ENCODE measurements around the gene LIME1. TPM values are rescaled to one million over a fixed set of nuclear protein-coding genes. Genes with fewer than 3 reads are reported as not detected.

LIME1 gene
- total RNA-seq, 2 experiments from 2014 or later, result 149 to 165 TPM

DNA sequence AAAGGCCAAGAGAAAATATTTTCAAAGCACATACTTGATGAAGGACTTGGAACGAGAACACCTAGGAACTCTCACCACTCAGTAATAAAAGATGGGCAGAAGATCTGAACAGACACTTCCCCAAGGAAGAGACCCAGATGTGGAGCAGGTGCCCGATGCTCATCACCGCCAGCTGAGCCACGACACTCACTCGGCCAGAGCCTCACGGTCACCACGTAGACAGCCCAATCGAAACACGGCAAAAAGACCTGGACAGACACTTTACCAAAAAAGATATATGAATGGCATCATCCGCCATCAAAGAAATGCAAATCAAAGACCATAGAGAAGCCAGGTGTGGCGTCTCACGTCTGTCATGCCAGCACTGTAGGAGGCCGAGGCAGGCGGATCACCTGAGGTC is 44.7 kb downstream of the LIME1 start:
- Histone ChIP-seq H3K27ac (ENCODE audit: low read depth in 1 of 2, low read length in 2 of 2) (no peak overlapping the region), H3K36me3 (ENCODE audit: insufficient read depth, low read length) (no peaks in the 10 kb centered on the region), H3K9me3 (ENCODE audit: control insufficient read depth in 1 of 2, insufficient read depth in 1 of 2, low read length in 2 of 2) (no peaks in the 10 kb centered on the region), H3K4me3 (ENCODE audit: low read length) (no peak overlapping the region), H3K4me1 (ENCODE audit: insufficient read depth, low read length) (peaks cover 20% of the 10 kb centered on the region), H3K27me3 (ENCODE audit: control insufficient read depth in 1 of 2, insufficient read depth in 2 of 2, low read length in 2 of 2) (no peaks in the 10 kb centered on the region)
- ATAC-seq (ENCODE audit: poor library complexity) (no peak), DNase-seq (no peak)
- Mint-ChIP-seq H3K4me1 (ENCODE audit: low read depth) (peaks cover 23% of the 10 kb centered on the region), H3K27ac (no peak overlapping the region), H3K27me3 (no peaks in the 10 kb centered on the region), H3K36me3 (ENCODE audit: low read depth) (no peaks in the 10 kb centered on the region), H3K9me3 (no peaks in the 10 kb centered on the region), H3K4me3 (peak overlapping the region; percentile 30)
- ChIA-PET POLR2A (interaction anchor here (0.9 kb wide), 1 partner anchor 10 kb away, joined by 3 read pairs; no protein-coding TSS in a partner anchor), CTCF (interaction anchor here (0.6 to 3.4 kb wide), 10 partner anchors 15 to 1321 kb away, joined by 3 to 17 read pairs (median 4); partner anchors contain the start of genes LIME1, PRPF6 and SLC2A4RG)
- intact Hi-C loops (cut with DNase I, micrococcal nuclease), result loop anchor here (2.0 to 10.0 kb wide), 4 partner anchors 30 to 344 kb away; partner anchors contain the start of genes LIME1 (in 1 of the 2), SAMD10 (in 1 of the 2) and SLC2A4RG (in 1 of the 2)
- TF ChIP-seq, protein P1, sequence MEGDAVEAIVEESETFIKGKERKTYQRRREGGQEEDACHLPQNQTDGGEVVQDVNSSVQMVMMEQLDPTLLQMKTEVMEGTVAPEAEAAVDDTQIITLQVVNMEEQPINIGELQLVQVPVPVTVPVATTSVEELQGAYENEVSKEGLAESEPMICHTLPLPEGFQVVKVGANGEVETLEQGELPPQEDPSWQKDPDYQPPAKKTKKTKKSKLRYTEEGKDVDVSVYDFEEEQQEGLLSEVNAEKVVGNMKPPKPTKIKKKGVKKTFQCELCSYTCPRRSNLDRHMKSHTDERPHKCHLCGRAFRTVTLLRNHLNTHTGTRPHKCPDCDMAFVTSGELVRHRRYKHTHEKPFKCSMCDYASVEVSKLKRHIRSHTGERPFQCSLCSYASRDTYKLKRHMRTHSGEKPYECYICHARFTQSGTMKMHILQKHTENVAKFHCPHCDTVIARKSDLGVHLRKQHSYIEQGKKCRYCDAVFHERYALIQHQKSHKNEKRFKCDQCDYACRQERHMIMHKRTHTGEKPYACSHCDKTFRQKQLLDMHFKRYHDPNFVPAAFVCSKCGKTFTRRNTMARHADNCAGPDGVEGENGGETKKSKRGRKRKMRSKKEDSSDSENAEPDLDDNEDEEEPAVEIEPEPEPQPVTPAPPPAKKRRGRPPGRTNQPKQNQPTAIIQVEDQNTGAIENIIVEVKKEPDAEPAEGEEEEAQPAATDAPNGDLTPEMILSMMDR (IDR thresholded peaks at IDR 0.05), result no peak

DNA sequence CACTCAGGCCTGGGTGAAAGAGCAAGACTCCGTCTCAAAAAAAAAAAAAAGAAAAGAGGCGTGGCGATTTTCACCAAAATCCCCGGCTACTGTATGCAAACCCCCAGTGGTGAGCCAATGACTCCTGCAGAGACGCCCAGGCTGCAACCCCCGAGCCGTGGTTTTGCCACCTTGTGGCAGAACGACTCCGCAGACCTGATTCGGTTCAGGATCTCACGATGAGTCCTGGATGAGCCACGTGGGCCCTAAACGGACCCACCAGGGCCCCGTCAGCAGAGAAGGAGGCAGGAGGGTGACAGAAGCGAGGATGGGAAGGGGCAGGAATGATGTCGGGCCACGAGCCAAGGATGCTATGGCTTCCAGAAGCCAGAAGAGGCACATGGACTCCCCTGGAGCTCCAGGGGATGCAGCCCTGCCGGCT is 45.6 kb downstream of the LIME1 start:
- peak; percentile 93 for ATAC-seq (ENCODE audit: poor library complexity)
- H3K27me3 Mint-ChIP-seq, result no peaks in the 10 kb centered on the region
- peak overlapping the region; percentile 67 for H3K27ac Mint-ChIP-seq
- H3K27me3 ChIP-seq (ENCODE audit: control insufficient read depth in 1 of 2, insufficient read depth in 2 of 2, low read length in 2 of 2), result no peaks in the 10 kb centered on the region
- H3K4me3 Mint-ChIP-seq, result peak overlapping the region; percentile 43
- H3K36me3 ChIP-seq (ENCODE audit: insufficient read depth, low read length), result no peaks in the 10 kb centered on the region
- peak in 13 of 14 experiments; percentile 16 to 88 (median 48) for DNase-seq
- peaks cover 23% of the 10 kb centered on the region for H3K4me1 Mint-ChIP-seq (ENCODE audit: low read depth)
- TF ChIP-seq, protein P1 (IDR thresholded peaks at IDR 0.05), result peak; percentile 51
- ChIA-PET POLR2A (interaction anchor here (0.9 to 1.2 kb wide), 3 partner anchors 9 to 74 kb away, joined by 3 read pairs; partner anchors contain the start of genes ARFRP1 and ZGPAT), CTCF (interaction anchor here (0.6 to 3.4 kb wide), 12 partner anchors 14 to 1322 kb away, joined by 3 to 19 read pairs (median 3); partner anchors contain the start of genes ARFRP1, DNAJC5, LIME1 and PRPF6)
- no peaks in the 10 kb centered on the region for H3K9me3 Mint-ChIP-seq
- intact Hi-C loops (cut with DNase I, micrococcal nuclease), result loop anchor here (1.0 to 10.0 kb wide), 7 partner anchors 41 to 343 kb away; partner anchors contain the start of genes ARFRP1 (in 1 of the 2), LIME1 (in 1 of the 2), SAMD10 (in 1 of the 2) and SLC2A4RG (in 1 of the 2)
- H3K36me3 Mint-ChIP-seq (ENCODE audit: low read depth), result no peaks in the 10 kb centered on the region
- peak overlapping the region in 1 of 2 donors; percentile 22 for H3K27ac ChIP-seq (ENCODE audit: low read depth in 1 of 2, low read length in 2 of 2)
- H3K9me3 ChIP-seq (ENCODE audit: control insufficient read depth in 1 of 2, insufficient read depth in 1 of 2, low read length in 2 of 2), result no peaks in the 10 kb centered on the region
- H3K4me3 ChIP-seq (ENCODE audit: low read length), result peak overlapping the region; percentile 14
- H3K4me1 ChIP-seq (ENCODE audit: insufficient read depth, low read length), result peaks cover 23% of the 10 kb centered on the region

DNA sequence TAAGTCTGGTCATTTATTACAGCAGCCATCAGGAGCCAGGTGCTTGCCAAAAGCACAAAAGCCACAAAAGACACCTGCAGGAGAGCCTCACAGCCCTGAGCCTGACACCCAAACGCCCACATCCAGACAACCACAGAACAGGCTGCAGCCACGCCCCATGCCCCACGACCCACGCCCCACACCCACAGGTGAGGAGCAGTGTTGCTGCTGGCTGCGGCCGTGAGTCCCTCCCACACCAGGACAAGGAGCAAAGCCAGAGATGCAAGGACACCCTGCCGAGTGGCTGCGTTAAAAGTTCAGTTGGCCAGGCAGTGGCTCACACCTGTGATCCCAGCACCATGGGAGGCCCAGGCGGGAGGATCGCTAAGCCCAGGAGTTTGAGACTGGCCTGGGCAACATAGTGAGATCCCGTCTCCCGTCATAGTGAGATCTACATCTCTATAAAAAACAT is 46.1 kb downstream of the LIME1 start:
- TF ChIP-seq, protein P1 (IDR thresholded peaks at IDR 0.05), result no peak
- Mint-ChIP-seq H3K9me3 (no peaks in the 10 kb centered on the region), H3K4me3 (peak overlapping the region; percentile 30), H3K27me3 (no peaks in the 10 kb centered on the region), H3K4me1 (ENCODE audit: low read depth) (peaks cover 23% of the 10 kb centered on the region), H3K36me3 (ENCODE audit: low read depth) (no peaks in the 10 kb centered on the region), H3K27ac (peak overlapping the region; percentile 67)
- Histone ChIP-seq H3K4me3 (ENCODE audit: low read length) (peak overlapping the region; percentile 14), H3K27me3 (ENCODE audit: control insufficient read depth in 1 of 2, insufficient read depth in 2 of 2, low read length in 2 of 2) (no peaks in the 10 kb centered on the region), H3K4me1 (ENCODE audit: insufficient read depth, low read length) (peaks cover 23% of the 10 kb centered on the region), H3K9me3 (ENCODE audit: control insufficient read depth in 1 of 2, insufficient read depth in 1 of 2, low read length in 2 of 2) (no peaks in the 10 kb centered on the region), H3K27ac (ENCODE audit: low read depth in 1 of 2, low read length in 2 of 2) (peak overlapping the region in 1 of 2 donors; percentile 22), H3K36me3 (ENCODE audit: insufficient read depth, low read length) (no peaks in the 10 kb centered on the region)
- ATAC-seq (ENCODE audit: poor library complexity) (peak; percentile 43), DNase-seq (peak in 6 of 14 experiments; percentile 5 to 57 (median 28))
- intact Hi-C loops (cut with DNase I, micrococcal nuclease), result loop anchor here (1.0 to 10.0 kb wide), 7 partner anchors 42 to 342 kb away; partner anchors contain the start of genes ARFRP1 (in 1 of the 2), LIME1 (in 1 of the 2), SAMD10 (in 1 of the 2) and SLC2A4RG (in 1 of the 2)
- POLR2A ChIA-PET, result interaction anchor here (0.9 to 1.2 kb wide), 2 partner anchors 42 to 75 kb away, joined by 3 read pairs; partner anchors contain the start of genes ARFRP1 and ZGPAT
- CTCF ChIA-PET, result interaction anchor here (0.7 to 3.4 kb wide), 4 partner anchors 27 to 124 kb away, joined by 3 to 19 read pairs (median 10); partner anchors contain the start of genes ARFRP1, LIME1, RTEL1 and ZGPAT
